GM18870 (cell line): ENCODE data around the gene FOXD4L1.
"Not testable (repeated sequence)": the region's sequence is repeated elsewhere in the genome, so short reads cannot be mapped to it uniquely, and the experiment has no call there.

Source experiments
- ATAC-seq: cut with Tn5 transposase; IDR thresholded peaks from one replicate; pipeline ENCODE4 v1.9.1; 2021; ENCODE audit warnings: moderate library complexity; ENCODE audit not compliant: unreplicated experiment

Gene FOXD4L1

DNA sequence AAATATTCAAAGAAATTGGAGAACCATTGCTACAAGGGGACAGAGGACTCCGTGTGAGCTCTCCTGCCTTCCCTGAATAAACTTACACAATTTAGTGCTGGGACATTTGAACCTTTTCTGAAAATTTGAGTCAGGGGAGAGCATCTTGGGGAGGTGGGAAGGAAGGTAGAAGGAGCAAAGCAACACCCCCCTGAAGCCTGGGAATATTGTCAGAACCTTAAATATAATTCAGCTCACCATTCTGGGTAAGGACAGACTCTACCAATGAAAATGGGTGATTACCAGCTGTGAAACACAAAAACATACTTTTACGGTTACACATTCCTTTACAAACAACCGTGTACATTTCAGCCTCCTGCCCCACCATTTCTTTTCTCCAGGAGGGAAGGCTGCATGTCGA is at the start of gene FOXD4L1:
FOXD4L1 (plus strand) TSS at position 301 of the 400 bp plus-strand sequence. CDS start 592 bp downstream, outside the sequence.
- not testable (repeated sequence) for ATAC-seq

DNA sequence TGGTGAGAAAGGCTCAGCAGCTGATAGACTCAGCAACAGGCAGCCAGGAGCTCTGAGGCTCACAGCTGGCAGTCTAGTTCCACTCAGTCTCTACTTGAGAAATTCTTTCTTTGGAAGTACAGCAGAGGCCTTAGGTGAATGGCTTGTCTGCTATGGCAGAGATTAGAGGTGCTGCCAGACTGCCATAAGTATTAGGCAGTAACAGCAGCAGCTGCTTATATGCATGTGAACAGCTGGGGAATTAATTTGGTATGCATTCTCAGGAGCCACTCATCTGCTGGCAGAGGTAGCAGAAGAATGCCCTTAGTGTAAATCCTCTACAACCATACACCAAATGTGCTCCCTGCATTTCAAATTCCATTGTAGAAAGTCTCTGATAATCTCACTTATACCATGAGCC is 32.7 kb upstream of the FOXD4L1 start:
- not testable (repeated sequence) for ATAC-seq

DNA sequence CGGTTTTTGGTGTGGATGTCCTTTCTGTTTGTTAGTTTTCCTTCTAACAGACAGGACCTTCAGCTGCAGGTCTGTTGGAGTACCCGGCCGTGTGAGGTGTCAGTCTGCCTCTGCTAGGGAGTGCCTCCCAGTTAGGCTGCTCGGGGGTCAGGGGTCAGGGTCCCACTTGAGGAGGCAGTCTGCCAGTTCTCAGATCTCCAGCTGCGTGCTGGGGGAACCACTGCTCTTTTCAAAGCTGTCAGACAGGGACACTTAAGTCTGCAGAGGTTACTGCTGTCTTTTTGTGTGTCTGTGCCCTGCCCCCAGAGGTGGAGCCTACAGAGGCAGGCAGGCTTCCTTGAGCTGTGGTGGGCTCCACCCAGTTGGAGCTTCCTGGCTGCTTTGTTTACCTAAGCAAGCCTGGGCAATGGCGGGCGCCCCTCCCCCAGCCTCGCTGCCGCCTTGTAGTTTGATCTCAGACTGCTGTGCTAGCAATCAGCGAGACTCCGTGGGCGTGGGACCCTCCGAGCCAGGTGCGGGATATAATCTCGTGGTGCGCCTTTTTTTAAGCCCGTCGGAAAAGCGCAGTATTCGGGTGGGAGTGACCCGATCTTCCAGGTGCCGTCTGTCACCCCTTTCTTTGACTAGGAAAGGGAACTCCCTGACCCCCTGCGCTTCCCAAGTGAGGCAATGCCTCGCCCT is 21.6 kb upstream of the FOXD4L1 start:
- ATAC-seq, result not testable (repeated sequence)

DNA sequence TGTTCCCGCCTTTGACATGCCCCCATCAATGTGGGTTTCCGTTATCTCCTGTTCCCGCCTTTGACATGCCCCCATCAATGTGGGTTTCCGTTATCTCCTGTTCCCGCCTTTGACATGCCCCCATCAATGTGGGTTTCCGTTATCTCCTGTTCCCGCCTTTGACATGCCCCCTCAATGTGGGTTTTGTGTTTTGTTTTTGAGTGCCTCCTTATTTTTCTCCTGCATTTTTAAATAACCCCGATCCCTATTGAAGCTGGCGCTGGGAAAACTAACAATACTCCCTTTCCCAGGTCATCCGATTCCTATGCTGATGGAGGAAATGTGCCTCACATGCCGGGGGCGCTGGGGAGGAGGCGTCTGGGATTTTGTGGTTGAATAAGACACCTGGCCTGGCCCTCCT is 1.9 kb upstream of the FOXD4L1 start:
- ATAC-seq, result not testable (repeated sequence)

DNA sequence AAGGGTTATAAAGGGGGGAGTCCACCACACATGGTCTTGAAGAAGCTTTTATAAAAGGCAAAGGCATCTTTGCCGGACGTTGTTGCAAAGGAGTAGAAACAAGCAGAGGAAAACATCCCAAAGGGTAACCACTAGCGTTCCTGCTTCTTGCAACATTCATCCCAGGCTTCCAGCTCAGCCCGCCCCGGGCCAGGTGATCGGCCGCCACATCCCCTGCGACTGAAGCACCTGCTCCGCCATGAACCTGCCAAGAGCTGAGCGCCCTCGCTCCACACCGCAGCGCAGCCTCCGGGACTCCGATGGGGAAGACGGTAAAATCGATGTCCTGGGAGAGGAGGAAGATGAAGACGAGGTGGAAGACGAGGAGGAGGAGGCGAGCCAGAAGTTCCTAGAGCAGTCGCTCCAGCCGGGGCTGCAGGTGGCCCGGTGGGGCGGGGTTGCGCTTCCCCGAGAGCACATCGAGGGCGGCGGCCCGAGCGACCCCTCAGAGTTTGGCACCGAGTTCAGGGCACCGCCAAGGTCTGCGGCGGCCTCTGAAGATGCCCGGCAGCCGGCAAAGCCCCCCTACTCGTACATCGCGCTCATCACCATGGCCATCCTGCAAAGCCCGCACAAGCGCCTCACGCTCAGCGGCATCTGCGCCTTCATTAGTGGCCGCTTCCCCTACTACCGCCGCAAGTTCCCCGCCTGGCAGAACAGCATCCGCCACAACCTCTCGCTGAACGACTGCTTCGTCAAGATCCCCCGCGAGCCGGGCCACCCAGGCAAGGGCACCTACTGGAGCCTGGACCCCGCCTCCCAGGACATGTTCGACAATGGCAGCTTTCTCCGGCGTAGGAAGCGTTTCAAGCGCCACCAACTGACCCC is 787 bp downstream of the FOXD4L1 start:
- not testable (repeated sequence) for ATAC-seq

DNA sequence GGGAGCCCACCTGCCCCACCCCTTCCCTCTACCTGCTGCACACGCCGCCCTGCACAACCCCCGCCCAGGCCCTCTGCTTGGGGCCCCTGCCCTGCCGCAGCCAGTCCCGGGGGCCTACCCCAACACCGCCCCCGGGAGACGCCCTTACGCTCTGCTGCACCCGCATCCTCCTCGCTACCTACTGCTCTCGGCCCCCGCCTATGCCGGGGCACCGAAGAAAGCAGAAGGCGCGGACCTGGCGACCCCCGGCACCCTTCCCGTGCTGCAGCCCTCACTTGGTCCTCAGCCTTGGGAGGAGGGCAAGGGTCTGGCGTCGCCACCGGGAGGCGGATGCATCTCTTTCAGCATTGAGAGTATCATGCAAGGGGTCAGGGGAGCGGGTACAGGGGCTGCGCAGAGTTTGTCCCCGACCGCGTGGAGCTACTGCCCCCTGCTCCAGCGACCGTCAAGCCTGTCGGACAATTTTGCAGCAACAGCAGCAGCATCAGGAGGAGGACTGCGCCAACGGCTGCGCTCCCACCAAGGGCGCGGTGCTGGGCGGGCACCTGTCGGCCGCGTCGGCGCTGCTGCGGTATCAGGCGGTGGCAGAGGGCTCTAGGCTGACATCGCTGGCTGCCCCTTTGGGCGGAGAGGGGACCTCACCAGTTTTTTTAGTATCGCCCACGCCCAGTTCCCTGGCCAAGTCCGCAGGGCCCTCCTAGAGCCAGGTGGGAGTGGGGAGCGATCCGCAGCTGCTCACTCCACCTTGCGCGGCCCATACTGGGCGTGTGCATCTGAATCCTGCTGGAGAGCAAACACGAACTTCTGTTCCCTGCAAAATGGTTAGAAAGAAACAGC is 1.6 kb downstream of the FOXD4L1 start:
- ATAC-seq, result not testable (repeated sequence)

DNA sequence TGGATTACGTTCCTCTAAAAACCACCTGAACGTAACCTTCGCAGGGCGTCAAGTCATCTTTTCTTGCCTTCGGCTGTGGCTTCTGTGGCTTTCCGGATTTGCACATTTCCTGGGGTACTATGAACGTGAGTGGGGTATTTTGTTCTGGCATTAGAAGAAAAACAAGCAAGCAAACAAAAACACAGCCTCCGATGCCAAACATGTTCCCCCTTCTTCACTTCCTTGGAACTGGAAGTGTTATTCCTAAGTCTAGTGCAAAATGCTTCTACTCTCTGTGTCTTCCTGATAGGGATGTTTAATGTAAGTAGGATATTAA is 2.2 kb downstream of the FOXD4L1 start:
- not testable (repeated sequence) for ATAC-seq

DNA sequence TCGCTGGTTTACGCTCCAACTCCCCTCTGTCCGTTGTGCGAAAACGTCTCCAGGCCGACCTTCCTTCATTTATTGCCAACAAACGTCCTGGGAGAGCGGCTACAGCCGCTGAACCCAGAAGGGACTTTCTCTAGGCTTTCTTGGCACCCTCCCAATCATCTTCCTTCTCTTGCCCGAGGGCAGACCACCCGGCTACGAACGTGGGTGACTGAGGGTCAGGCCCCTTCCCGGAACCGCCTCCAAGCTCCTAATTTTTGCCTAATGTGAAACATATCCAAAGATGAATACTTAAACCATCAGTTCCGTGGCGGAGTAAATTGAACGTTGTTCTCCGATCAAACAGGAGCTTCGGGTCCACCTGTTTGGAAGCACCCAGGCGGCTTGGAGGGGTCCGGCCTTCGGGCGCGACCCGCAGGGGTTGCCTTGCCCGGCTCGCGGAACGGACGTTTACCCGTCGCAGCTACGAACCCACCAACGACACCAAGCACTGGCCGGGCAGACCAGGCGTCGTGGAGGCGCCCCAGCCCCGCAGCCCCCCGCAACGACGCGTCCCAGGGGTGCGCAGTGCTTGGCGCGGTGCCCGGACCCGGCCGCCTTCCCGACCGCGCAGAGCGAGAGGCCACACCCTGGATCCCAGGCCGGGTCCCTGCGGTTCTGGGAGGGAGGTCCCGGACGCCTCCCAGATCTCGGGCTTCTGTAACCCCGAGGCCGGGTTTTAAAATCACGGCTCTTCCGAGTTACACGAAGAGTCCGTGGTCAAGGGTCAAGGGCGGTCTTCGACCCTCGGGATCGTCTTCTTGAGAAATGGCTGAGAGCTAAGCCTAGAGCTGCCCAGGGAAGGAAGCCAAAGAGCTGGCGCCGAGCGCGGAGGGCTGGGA is 4.0 kb downstream of the FOXD4L1 start:
- ATAC-seq, result not testable (repeated sequence)

DNA sequence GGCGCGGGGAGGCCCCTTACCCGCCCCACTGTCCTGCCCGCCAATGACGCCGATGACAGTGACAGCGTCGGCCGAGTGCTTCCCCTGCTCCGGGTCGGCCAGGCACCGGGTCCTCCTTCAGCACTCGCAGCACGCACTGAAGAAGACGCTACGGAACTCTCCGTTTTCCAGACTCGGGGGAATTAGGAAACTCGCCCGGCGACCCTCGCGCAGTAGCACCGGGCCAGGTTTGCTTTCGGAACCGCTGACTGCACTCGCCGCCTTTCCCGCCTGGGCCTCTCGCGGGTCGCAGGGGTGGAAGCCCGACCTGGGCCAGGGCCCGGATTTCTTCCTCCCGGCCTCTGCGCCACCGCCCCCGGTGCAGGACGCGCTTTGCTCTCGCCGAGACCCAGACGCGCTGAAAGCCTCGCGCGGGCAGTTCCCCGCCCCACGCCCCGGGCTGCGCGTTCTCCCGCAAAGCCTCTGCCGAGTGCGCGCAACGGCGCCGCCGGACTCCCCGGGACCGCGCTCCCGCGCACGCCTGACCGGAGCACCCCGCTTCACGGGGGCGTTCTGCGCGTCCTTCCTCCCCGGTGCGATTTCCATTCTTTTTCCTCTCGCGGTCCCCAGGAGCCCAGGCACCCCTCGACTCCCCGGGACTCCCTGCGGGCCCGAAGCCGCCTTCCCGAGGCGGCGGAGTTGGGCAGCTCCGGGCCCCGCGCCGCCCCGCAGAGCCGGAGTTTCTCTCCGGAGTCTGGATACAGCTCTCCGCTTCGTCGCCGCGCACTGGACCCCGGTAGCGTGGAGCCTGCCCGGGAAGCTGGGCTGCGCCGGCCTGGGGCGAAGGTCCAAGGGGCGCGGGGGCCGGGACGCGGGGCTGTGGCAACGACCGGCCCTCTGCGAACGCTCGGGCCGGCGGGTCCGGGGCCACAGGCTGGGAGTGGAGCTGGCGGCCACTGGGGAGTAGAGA is 4.9 kb downstream of the FOXD4L1 start:
- not testable (repeated sequence) for ATAC-seq

DNA sequence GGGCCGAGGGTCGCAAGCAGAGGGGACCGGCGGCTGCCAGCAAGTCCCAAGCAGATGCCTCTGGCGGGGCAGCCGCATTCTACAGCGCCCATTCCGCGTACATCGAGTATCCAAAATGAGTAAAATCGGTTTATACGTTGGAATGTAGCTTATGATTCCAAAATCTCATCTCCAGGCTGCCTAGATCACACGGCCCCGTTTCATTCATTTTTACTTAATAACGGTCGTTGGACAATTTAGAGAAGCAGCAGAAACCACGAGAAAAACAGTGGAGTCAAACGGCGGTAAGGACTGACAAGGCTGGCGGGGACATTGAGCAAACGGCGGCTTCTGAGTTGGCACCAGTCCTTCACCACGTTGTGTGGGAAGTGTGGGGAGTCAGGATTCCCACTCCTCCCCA is 5.6 kb downstream of the FOXD4L1 start:
- ATAC-seq, result not testable (repeated sequence)

DNA sequence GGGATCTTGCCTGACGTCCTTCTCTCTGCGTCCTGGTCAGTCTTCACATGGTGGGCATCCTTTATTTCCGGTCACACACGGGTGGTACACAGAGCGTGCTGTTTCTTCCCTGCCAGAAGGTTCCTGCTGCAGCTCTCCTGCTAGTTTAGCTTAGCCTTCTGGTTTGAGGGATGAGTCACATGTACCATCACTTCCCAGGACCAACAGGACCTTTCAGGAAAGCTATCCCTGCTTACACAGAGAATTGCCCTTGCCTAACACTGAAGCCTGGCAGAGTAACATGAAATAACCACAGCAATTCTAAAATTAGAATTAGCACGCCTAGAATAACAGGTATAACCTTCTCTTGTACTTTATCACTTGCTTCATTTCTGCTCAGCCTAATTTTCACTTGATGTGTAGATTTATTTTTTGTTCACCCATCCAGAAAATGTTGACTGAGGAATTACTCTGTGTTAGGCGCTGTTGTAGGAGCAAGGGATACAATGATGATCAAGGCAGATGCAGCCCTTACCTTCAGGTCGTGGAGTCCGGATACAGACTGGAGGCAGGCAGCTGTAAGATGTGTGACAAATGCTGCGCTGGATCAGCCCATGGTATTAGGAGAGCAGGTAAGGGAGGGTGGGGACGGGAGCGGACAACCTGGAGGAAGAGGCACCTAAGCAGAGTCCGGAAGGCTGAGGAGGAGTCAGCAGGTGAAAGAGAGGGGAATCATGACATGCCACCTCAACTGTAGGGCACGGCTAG is 9.1 kb downstream of the FOXD4L1 start:
- not testable (repeated sequence) for ATAC-seq

DNA sequence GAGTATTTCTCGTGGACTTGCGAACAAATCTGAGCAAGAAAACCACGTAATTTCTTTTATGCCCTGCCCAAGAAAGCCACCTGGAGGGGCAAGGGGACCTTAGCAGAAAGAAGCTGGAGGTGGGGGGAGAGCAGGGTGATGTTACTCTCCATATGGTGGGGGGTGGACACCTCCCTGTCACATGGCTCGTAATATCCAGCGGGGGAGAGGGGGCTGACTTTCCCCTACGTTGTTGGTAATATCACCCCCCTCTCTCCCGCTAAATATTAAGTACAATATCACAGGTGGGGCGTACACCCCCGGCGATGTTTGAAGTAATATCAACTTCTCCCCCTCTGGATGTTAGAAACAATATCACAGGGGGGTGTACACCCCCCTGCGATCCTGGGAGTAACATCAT is 9.7 kb downstream of the FOXD4L1 start:
- ATAC-seq, result not testable (repeated sequence)

DNA sequence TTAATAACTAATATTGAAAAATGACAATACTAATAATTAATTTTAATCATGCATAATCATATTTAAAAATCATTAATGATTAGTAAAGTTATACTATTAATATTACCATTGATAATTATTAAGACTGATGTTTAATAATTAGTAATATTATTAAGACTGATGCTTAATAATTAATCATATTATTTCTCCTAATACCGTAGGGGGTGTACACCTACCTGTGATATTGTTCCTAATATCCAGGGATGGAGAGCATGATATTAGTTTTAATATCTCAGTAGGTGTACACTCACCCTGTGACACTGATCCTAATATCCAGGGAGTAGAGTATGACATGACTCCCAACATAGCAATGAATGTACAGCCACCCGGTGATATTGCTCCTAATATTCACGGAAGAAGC is 12.4 kb downstream of the FOXD4L1 start:
- not testable (repeated sequence) for ATAC-seq

DNA sequence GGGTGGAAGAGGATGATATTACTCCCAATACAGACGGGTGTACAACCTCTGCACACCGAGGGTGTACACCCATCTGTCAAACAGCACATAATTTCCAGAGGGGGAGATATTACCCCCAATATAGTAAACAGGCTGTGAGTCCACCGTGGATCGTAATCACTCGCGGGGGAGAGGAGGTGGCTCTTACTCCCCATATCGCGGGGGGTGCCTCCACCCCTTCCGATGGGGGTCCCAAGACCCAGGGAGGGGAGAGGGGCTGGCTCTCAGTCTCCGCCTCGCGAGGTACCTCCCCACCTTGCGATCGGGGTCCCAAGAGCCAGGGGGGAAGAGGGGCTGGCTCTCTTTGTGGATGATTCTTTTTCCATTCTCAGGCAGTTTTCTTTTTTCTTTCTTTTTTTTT is 13.4 kb downstream of the FOXD4L1 start:
- ATAC-seq, result not testable (repeated sequence)

DNA sequence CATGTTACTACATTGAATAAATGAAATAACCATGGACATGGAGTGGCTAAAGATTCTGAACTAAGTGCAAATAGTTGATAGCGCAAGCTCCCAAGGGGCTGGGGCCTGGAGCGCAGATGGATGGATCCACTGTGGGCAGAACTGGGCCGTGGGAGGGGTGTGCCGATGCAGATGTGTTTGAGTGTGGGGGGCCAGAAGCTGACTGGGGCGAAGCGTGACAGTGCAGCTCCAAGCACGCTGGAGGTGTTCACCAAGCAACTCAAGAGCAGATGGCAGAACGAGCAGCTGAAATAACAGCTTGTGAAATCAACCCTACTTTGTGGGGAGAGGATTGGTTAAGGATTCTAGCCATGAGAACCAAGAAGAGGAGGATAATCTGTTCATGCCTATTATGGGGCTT is 17.0 kb downstream of the FOXD4L1 start:
- not testable (repeated sequence) for ATAC-seq

DNA sequence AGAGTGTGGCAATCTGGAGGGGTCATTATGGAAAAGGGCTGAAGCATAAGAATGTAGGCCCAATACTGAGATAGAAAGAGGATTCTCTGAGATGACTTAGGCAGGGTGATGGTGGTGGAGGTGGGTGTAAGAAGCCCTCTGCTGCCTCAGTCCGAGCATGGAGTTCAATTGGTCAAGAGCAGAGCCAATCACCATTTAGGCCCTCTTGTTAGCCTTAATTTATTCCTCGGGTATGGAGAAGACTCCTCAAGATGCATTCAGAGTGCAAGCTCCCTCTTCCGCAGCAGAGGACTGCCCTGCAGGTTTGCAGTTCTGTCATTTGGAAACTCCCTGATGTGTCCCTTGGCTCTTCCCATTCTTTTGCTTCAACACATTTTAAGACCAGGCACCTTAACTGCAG is 17.5 kb downstream of the FOXD4L1 start:
- ATAC-seq, result not testable (repeated sequence)

DNA sequence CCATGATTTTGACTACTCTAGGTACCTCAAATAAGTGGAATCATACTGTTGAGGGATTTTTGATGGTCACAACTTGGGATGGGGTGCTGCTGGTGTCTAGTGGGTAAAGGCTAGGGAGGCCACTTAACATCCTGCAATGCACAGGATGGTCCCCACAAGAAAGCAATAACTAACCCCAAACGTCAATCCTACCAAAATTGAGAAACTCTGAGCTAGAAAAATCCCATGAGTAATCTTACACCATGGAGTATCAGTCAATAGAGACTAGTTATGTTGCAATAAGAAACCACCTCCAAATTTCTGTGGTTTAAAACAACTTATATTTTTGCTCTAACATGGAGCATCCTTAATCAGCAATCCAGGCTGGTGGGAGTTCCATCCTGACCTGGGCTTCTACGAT is 18.6 kb downstream of the FOXD4L1 start:
- ATAC-seq, result not testable (repeated sequence)

DNA sequence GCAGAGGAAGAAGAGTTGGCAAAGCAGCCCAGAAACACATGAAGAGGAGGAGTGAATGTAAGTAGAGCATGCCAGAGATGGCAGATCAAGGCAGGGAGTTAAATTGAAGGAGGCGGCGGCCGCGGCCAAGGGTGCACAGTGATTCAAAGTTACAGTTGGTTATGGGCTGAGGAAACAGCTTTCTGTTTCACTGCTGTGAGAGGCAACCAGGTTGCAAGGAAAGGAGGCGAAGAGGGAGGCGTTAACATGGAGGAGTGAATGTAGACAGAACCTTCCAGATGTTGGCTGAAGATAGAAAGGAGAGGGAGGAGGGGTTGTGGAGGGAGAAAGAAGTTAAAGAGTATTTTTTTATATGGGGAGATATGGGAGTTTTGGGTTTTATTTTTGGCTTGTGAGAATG is 22.4 kb downstream of the FOXD4L1 start:
- ATAC-seq, result not testable (repeated sequence)
